HFF-Myc (cell line): Measurements from ENCODE around the gene HDAC11.
A peak's percentile ranks its signal among the peaks of the same experiment; 100 is the strongest.

Experiments used
- DNase-seq: peaks from one replicate; pipeline ENCODE4 v3.0.0-alpha.2; 2011; ENCODE audit warnings: low read depth; ENCODE audit errors: extremely low read depth
- H3K4me3 ChIP-seq: replicated peaks from 2 replicates; pipeline ENCODE4 v1.5.1; 2011; ENCODE audit warnings: low read depth, mild to moderate bottlenecking, control low read depth, low read length
- TF ChIP-seq, protein P1 (sequence below): IDR thresholded peaks from 2 replicates; pipeline ENCODE4 v1.5.1; 2012; ENCODE audit warnings: mild to moderate bottlenecking, low read depth, low read length, control low read depth; ENCODE audit errors: missing control alignments

HDAC11 gene

DNA sequence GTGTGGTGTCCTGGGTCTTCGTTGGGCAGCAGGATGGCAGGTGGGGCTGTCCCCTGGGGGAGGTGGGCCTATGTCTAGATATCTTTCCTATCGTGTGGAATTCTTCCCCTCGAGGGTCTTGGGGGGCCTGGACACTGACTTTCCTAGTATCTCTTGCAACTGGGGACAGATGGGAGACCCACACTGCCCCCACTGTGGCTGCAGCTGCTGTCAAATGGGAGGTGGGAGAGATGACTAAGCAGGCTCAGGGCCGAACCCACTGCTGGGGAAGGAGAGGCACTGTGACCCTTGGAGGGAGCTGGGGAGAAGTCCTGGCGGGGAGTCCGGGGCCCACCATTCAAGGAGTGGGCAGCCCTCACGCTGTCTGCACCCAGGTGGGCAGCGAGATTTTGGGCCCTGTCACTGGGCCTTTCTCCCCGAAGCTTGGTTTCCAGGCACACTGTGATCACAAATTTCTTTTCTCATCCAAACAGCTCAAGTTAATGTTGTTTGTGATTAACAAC, 65.9 kb downstream of the HDAC11 start:
- TF ChIP-seq, protein P1, sequence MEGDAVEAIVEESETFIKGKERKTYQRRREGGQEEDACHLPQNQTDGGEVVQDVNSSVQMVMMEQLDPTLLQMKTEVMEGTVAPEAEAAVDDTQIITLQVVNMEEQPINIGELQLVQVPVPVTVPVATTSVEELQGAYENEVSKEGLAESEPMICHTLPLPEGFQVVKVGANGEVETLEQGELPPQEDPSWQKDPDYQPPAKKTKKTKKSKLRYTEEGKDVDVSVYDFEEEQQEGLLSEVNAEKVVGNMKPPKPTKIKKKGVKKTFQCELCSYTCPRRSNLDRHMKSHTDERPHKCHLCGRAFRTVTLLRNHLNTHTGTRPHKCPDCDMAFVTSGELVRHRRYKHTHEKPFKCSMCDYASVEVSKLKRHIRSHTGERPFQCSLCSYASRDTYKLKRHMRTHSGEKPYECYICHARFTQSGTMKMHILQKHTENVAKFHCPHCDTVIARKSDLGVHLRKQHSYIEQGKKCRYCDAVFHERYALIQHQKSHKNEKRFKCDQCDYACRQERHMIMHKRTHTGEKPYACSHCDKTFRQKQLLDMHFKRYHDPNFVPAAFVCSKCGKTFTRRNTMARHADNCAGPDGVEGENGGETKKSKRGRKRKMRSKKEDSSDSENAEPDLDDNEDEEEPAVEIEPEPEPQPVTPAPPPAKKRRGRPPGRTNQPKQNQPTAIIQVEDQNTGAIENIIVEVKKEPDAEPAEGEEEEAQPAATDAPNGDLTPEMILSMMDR = no peak
- no peak for DNase-seq
- H3K4me3 ChIP-seq = no peak overlapping the region

DNA sequence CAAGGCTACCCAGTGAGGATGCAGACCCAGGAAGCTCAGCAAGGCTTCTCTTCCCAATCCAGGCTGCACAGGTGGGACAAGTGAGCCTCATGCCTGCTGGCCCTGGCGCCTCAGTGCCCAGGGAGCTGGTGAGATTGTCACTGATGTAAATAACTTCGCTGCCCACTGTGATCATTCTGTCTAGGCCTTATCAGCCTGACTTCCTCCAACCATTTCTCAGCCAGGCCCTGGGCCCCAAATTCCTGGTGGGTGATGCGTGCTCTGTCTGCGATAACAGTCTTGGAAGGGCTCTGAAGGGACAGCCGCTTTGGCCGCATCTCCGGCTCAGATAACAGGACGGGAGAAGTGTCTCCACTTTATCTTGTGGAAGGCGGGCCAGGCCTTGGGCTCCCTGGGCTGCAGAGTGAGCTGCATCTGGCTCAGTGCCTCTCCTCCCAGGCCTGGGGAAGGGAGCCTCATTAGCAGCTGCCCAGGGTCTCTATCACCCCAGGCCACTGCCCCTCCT, 66.6 kb downstream of the HDAC11 start:
- no peak overlapping the region for H3K4me3 ChIP-seq
- no peak for DNase-seq
- TF ChIP-seq, protein P1 = no peak

DNA sequence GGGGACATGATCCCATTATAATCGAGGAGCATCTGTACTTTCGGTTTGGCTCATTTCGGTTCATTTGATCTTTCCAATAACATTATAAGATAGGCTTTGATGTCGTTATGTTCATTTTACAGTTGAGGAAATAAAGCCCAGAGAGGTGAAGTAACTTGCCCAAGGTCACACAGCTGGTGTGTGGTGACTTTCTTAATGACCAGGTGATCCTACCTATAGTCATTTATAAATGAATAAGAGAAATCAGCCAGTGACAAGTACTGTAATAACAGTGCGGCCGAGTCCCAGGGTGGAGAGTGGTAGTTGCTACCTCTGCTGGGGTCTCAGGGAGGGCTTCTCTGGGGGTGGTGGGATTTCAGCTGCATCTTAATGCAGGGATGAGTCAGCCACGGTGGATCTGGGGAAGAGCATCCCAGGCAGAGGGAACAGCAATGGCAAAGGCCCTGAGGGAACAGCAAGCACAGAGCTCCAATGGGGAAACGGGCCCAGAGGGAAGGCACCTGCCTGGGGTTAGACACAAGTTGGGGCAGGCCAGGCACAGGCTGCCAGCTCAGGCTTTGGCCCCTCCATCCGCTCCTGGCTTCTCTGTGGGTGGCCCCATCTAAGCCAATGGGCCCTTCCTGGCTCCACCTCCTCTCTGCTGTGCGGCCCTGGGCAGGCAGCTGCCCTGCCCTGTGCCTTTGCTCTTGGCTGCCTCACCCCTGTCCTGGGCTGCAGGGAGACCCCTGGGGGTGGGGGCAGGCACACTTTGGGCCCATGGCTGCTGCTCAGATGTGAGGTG, 67.7 kb downstream of the HDAC11 start:
- TF ChIP-seq, protein P1 = no peak
- no peak overlapping the region for H3K4me3 ChIP-seq
- DNase-seq = no peak

DNA sequence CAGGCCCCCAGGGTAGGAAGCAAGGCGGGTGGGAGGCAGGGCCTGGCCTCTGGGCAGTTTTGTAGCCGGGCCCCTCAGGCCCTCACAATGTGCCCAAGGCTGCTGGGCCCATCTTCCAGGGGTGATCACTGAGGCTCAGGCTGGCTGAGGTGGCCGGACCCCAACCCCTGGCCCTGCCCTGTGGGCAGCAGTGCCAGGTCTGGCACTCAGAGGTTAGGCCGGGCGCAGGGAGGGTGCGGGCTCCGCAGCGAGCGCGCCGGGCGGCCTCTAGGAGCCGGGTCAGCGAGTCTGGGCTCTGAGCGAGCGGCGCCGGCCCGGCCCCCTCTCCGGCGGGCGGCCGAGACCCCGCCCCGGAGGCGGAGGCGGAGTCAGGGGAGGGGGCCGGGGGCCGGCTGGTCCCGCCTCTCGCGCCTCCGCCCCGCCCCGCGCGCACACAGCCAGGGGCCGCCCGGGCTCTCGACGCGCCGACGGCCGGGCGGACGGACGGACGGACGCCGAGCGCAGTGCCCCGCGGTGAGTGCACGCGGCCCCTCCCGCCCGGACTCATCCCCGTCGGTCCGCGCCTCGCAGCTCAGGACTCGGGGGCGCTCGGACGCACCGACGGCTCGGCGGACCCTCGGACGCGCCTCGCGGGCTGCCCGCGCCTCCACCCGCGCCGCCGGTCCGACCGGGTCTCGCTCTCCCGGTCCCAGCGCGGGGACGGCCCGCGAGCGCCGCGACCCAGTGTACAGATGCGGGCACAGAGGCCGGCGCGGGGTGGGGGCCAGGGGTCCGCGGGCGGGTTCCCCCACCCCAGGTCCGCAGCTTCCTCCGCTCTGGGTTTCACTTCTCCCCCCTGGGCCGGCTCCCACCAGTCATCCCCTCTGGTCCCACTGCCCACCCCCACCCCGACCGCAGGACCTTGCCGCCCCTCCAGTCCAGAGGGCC, 68.9 kb downstream of the HDAC11 start, which contains the start of gene FBLN2:
Gene FBLN2, plus strand, starts transcription at position 430 of the 927 bp plus-strand sequence. CDS start 21,231 bp downstream, outside the sequence.
- peak within 1 kb of the TSS; percentile 46 for H3K4me3 ChIP-seq

DNA sequence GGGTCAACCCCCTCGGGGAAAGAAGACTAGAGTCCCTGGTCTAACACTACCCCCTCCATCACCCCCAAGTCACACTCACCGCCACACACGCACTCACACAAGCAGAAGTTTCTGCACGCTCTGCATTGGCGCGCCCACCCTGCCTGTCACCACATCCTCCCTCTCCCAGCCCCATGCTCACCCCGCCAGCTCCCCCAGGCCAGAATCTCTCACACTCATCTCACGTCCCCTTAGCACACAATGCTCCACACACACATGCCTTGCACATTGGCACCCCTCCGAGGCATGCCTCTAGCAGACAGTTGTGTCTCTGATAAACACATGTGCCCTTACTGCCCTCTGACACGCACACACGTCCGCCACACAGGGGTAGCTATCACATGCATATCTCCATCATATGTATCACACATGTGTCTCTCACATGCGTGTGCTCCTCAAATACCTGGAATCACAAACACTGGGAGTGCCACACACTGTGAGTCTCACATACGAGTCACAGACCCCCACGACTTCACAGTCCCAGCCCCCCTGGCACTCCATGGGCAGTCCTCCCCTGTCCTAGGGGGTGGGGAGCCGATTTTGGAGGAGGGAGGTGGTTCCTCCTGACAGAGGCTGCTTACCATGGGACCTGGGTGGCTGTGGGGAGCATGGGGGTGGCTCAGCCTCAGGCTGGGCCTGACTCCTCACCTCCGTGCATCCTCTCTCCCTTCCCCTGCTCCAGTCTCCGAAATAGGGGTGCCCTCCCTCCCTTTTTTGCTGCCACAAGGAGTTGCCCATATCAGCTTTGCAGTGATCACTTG, 69.7 kb downstream of the HDAC11 start:
- DNase-seq = no peak
- H3K4me3 ChIP-seq = peak overlapping the region; percentile 46
- TF ChIP-seq, protein P1 = no peak

More for the DNA sequence above, 68.9 kb downstream of the HDAC11 start, which contains the start of gene FBLN2:
- TF ChIP-seq, protein P1 = no peak
- no peak for DNase-seq

DNA sequence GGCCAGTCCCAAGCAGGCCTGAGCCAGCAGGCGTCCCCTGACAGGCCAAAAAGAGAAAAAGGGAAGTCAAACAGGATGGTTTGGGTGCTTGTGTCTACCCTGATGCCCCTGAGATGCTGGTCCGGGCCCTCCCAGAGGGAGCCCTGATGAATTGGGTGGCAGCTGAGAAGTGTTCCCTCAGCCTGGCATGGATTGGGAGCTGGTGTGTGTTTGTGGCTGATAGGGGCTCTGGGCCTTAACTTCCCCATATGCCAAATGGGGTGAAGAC, 70.3 kb downstream of the HDAC11 start:
- no peak for DNase-seq
- peak overlapping the region; percentile 46 for H3K4me3 ChIP-seq
- TF ChIP-seq, protein P1 = no peak
